ENCODE data around the gene STIM1.

DNA sequence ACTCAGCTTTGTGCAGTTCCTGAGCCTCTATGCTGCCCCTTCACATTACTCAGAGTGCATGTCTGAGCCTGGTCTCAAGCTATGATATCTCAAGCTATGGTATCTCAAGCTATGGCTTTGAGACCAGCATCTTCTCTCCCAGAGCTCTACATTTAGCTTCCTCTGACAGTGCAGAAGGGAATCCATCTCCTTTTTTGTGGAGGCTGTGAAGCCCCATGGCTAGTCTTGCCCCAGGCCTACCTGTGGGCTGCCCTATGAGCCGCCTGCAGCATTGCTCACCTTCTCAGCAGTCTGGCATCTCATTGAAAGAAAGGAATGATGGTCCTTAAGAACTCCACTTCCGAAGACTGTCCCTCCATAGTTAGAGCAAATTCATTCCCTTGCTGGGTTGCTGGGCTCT is 34.5 kb upstream of the STIM1 start:
- no peak for TF ChIP-seq CTCF (IDR thresholded peaks at IDR 0.05)
- no peak for TF ChIP-seq EP300 (IDR thresholded peaks at IDR 0.05)
- TF ChIP-seq POLR2A (IDR thresholded peaks at IDR 0.05): no peak
- no peak for TF ChIP-seq POLR2AphosphoS5 (IDR thresholded peaks at IDR 0.05)

Measured in gastroesophageal sphincter (tissue), 3 donors.